NOMO-1 (cell line): ENCODE results near the gene HSD17B8.

Experiments
- DNase-seq, 2 experiments: peaks; one replicate each; lab custom pipeline; 2025; ENCODE audit not compliant: unreplicated experiment in 2 of 2; lab: John Stamatoyannopoulos, UW

The HSD17B8 gene

GRCh38 chr6:33190504-33191107 is 13.8 kb upstream of the HSD17B8 start:
- no peak for DNase-seq

GRCh38 chr6:33191383-33192104 is 12.9 kb upstream of the HSD17B8 start:
- no peak for DNase-seq

GRCh38 chr6:33192105-33192646 is 12.3 kb upstream of the HSD17B8 start, which contains the start of gene COL11A2:
TSS of gene COL11A2 (minus strand) at chr6:33192467. CDS start at chr6:33192240, 227 bp downstream.
- no peak for DNase-seq

- DNase-seq: no peak
Observed at GRCh38 chr6:33192671-33193602, 11.5 kb upstream of the HSD17B8 start.

GRCh38 chr6:33193619-33194018 is 10.8 kb upstream of the HSD17B8 start:
- DNase-seq: no peak

- DNase-seq: no peak
Observed at GRCh38 chr6:33194431-33194979, 9.9 kb upstream of the HSD17B8 start.

- no peak for DNase-seq
Observed at GRCh38 chr6:33195304-33196165, 8.9 kb upstream of the HSD17B8 start.

- peak; percentile 33 to 63 for DNase-seq
Observed at GRCh38 chr6:33197431-33198048, 6.9 kb upstream of the HSD17B8 start.

GRCh38 chr6:33198159-33198852 is 6.1 kb upstream of the HSD17B8 start:
- DNase-seq: no peak

GRCh38 chr6:33198853-33199436 is 5.5 kb upstream of the HSD17B8 start:
- no peak for DNase-seq

GRCh38 chr6:33199687-33200218 is 4.7 kb upstream of the HSD17B8 start:
- peak; percentile 51 to 75 for DNase-seq

GRCh38 chr6:33200219-33201146 is 4.0 kb upstream of the HSD17B8 start, which contains the start of the genes RXRB and SLC39A7:
TSS of gene RXRB (minus strand) at chr6:33200665. CDS start at chr6:33200476, 189 bp downstream.
TSS of gene SLC39A7 (plus strand) at chr6:33200867. CDS start at chr6:33201246, 379 bp downstream.
- DNase-seq: peak; percentile 91 to 96

GRCh38 chr6:33201147-33201545 is 3.3 kb upstream of the HSD17B8 start:
- DNase-seq: no peak

GRCh38 chr6:33201935-33202334 is 2.5 kb upstream of the HSD17B8 start:
- no peak for DNase-seq

GRCh38 chr6:33202799-33203198 is 1.7 kb upstream of the HSD17B8 start:
- DNase-seq: no peak

GRCh38 chr6:33203443-33204164 is 851 bp upstream of the HSD17B8 start:
- no peak for DNase-seq

GRCh38 chr6:33204165-33204414 is 365 bp upstream of the HSD17B8 start:
- DNase-seq: no peak
